SH-SY5Y (cell line): ENCODE results near the gene SMTNL2.

Source experiments
- GATA2 ChIP-seq: IDR thresholded peaks from 2 replicates; pipeline ENCODE4 v1.6.1; 2011; ENCODE audit warnings: mild to moderate bottlenecking, low read depth, low read length
- GATA3 ChIP-seq: IDR thresholded peaks from 2 replicates; pipeline ENCODE4 v1.6.1; 2011; ENCODE audit warnings: low read depth, mild to moderate bottlenecking, low read length, moderate library complexity

Gene SMTNL2

DNA sequence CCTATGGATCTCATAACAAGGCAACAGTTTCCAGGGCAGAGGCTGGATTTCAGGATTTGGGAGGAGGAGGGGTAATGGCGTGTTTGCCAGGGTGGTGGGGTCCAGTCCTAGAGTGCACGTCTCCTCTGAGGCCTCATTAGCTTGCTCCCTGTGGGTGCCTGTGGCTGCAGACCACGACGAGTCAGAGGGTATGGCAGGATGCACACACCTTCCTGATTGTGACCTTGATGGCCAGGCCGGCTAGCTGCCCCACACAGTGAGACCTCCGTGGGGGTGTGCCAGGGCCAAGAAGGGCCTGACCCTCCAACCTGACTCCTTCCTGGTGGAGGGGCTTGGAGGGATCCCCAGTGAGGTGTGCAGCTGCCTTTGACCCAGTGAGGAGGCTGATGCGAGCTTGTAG is 4.0 kb upstream of the SMTNL2 start:
- TF ChIP-seq GATA3: no peak
- no peak for TF ChIP-seq GATA2

DNA sequence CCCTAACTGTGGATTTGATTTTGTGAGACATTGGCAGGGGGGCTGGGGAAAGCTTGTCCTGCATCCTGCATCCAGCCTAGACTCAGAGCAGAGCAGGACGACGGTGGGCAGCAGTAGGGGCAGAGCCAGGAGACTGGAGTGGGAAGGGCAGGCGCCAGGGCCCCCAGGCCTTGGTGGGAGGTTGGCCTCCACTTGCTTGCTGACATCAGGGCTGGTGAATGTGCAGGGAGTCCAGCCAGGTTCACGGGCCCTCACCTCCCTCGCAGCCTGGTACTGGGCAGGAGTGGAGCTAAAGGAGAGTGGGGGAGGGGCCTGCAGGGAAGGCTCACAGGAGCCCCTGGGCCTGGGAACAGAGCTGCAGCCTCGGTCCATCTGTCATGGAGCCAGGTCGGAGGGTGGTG is 2.2 kb upstream of the SMTNL2 start:
- TF ChIP-seq GATA3: no peak
- TF ChIP-seq GATA2: no peak

DNA sequence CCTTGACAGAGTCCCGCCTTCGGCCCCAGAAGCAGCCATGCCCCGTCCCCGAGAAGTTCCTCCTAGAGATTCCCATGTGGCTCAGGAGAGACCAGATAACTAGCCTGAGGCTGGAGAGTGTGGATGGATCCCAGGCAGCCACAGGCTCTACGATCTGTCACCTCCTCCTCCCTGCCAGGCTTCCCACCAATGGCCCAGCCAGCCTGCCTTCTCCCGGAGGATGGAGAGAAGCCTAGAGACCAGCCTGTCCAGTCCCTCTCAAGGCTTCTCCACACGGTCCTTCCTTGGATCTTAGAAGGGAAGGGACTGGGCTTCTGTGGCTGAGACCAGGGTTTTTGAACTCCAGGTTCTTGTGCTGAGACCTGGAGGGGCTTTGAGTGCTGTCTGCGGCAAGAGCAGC is 1.6 kb upstream of the SMTNL2 start:
- no peak for TF ChIP-seq GATA2
- no peak for TF ChIP-seq GATA3

DNA sequence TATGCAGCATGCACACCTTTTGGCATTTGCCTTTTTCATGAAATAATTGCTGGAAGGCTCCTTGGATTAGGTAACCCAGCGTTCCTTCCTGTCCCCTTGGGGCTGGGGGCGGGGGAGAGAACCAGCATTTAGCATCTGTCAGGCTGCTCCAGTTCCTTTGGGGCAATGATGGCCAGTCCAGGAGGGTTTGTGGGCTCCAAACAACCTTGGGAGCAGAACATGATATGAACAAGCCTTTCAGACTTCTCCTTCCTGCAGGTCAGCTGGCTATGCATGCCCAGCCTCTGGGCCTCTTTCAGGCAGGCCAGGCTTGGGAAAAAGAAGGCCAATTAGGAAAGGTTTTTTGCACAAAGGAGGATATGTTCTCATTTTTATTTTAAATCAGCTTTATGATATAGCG is 1.1 kb upstream of the SMTNL2 start:
- TF ChIP-seq GATA2: no peak
- no peak for TF ChIP-seq GATA3

DNA sequence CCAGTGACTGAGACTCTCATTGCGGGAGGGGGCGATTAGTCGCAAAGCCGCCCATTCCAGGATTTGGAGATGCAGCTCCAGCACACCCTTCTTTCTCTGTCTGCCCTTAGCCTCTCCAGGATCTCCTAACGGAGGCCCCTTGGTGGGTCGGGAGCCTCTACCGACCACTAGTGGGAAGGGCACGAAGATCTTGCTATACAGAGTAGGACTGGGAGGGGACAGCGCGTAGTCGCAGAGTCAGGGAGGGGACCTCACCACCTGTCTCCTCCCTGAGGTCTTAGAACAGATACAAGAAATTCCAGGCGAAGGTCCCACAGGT is 588 bp upstream of the SMTNL2 start:
- no peak for TF ChIP-seq GATA3
- no peak for TF ChIP-seq GATA2

DNA sequence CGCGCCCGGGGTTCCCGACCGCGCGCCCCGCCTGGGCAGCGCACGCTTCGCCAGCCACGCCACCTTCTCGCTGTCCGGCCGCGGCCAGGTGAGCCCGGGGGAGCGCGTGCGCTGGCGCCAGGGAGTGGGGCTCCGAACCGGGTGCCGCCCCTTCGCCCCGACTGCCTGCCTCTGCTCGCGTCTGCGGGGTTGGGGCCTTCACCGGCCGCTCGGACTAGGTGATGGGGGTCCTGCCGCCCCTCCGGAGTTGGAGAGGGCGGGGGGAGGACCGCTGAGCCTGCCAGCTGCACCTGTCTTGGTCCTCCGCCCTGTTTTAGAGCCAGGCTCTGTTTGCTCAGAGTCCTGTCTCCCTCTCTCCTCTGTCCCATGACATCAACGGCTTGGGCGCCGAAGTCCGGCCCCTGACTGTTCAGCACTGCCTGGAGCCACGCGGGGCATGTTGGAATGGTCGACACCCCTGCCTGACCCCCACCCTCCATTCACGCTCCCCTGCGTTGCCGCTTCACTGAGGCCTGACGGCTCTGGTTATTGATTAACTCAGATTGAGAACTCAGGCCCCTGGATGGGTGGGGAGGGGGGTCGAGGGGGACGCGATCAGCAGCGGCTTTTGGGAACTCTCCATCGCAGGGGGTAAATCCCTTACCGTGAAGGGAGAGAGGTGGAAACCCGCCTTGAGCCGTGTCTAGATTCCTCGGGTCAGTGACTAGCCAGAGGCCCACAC is 748 bp downstream of the SMTNL2 start:
- TF ChIP-seq GATA3 (no peak), GATA2 (no peak)

DNA sequence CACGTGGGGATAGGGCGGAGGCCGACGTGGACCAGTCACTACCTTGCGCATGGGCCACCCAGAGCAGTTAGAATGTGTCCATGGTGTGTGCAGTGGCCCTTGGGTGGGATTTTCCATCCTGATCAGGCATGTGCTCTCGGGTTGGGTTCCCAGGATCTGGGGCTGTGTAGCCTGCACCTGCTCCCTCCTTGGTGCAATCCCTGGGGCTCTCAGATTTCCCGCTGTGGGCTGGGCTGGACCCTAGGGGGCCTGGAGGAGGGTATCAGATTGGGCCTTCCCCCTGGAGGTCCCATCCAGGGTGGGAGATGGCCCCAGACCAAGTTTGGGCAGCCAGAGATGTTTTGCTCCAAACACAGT is 1.3 kb downstream of the SMTNL2 start:
- no peak for TF ChIP-seq GATA3

DNA sequence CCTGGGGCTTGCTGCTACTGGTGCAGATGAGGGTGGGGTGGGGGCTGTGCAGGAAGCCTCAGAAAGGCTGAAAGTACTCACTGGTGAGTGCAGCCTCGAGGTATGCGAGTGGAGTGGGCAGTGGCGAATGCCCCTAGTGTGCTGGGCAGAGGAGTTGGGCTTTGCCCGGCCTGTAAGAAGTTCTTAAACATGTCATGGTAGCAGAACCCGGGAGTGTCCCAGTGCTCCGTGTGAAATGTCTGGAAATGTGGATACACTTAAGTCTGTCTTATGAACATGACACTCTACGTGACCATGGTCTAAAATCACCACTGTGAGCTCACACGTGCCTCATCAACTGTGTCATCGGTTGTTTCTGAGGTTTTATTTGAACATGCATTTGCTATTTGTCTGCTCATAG is 1.7 kb downstream of the SMTNL2 start:
- TF ChIP-seq GATA3 (no peak), GATA2 (no peak)

DNA sequence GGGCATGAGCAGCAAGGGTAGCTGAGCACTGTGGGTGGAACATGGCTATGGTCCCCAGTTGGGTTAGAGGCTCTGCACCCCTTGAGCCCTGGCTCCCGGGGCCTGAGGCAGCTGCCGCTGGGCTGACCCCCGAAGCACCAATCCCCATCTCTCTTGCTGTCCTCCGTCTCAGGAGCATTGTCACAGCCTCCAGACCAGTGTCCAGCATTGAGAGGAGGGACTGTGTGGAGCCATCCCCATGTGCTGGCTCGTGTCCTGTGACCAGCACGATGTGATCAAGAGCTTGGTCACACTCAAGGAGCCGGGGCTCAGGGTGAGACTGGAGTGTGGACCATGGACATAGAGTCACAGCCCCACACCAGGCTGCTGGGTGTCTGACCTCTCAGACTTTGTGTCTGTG is 2.9 kb downstream of the SMTNL2 start:
- TF ChIP-seq GATA3 (no peak), GATA2 (no peak)

DNA sequence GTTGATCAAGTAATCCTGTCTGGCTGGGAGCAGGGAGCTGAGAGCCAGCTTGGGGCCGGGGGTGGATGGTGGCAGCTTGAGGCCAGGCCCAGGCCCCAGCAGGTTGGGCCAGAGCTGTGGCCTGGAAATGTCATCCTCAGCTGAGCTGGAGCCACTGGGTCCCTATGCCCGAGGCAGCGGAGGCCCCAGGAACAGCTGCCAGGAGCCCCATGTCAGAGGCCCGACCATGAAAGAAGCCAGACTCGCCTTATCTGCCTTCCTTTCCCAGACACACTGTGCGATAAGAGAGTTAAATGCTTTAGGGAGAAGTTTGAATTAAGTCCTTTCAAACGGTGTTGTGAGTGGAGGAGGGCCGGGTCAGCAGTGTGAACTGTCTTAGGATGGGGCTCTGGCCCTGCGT is 3.5 kb downstream of the SMTNL2 start:
- TF ChIP-seq GATA2 (peak; percentile 99), GATA3 (no peak; the same call in 1 of the 2 replicates)

DNA sequence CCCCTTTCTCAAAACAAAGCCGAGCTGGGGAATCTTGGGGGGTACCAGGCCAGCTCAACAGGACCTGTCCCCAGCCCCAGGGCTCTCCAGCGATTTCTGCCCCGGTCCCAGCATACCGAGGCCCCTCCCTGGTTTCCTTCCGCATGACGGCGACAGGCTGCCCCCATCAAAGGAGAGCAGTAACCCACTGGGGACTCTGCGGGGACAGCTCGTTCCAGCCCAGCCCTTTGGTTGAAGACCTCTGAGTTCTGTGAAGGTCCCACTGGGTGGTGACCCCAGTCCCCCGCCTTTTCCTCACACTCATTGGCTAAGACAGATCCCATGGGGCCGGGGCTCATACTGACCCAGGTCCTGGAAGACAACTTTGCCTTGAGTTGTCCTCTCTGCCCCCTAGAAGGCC is 4.1 kb downstream of the SMTNL2 start:
- no peak for TF ChIP-seq GATA3
- no peak for TF ChIP-seq GATA2

DNA sequence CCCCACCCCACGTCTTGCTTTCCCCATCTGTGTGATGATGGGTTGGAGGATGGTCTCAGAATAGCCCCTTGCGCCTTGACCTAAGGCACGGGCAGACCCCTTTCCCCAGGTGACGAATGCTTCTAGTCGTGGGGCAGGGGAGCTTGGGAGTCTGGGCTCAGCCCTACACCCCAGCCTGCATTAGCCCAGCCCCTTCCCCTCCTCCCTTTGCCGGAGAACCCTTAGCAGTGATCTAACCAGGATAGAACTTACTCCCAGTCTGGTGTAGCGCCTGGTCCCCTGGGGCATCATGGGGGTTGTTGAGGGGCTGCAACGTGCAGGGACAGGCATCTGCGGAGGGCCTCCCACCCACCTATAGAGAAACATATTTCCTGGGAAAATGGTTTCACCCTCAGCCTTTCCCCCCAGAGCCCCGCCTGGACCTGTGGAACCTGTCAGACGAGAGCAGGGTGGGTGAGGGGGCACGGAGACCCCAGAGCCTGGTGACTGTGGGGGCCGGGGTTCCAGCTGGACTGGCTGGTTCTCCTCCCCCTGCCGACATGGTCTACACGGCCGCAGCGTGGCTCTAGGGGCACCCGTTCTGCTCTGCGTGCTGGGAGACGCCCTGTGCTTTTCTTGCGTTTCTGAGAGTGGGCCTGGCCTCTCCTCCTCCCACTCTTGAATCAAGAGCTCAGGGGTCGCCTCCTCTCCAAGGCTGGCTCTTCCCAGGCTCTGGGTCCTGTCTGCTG is 4.7 kb downstream of the SMTNL2 start:
- TF ChIP-seq GATA3: no peak

DNA sequence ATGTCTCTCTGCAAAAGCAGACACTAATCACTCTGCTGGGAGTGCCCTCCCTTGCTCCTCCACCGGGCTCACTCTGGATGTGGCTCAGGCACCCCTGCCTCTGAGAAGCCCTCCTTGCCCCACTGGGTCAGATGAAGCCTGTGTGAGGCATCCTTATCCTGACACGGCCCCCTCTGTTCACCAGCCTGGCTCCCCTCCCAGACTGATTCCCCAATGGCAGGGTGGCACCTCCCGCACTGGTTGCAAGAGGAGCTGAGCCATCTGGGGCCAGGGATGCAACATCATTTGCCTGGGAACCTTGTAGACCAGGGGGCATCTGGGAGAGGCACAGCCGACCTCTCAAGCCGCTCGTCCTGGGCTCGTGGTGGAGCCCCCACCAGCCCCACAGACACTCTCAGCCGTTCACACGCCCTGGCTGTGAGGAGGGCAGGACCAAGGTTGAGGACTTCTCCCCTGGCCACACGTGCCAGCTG is 6.7 kb downstream of the SMTNL2 start:
- TF ChIP-seq GATA3 (no peak), GATA2 (no peak)

DNA sequence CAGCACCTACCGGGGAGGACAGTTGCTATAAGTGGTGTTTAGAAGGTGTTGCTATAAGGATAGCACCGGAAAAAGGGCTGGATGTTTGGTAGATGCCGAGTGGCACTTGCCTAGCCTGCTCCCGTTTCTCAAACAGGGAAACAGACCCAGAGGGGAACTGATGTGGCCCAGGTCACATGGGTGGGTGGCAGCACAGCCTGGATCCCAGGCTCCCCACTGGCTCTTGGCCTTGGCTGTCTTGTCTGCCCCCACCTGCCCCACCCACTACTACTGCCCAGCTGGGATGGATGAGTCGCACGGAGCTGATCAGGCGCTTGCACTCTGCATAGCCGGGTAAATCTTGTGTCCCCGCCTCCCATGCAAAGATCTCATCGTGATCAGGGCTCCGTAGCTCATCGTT is 7.2 kb downstream of the SMTNL2 start:
- no peak for TF ChIP-seq GATA3
- no peak for TF ChIP-seq GATA2

DNA sequence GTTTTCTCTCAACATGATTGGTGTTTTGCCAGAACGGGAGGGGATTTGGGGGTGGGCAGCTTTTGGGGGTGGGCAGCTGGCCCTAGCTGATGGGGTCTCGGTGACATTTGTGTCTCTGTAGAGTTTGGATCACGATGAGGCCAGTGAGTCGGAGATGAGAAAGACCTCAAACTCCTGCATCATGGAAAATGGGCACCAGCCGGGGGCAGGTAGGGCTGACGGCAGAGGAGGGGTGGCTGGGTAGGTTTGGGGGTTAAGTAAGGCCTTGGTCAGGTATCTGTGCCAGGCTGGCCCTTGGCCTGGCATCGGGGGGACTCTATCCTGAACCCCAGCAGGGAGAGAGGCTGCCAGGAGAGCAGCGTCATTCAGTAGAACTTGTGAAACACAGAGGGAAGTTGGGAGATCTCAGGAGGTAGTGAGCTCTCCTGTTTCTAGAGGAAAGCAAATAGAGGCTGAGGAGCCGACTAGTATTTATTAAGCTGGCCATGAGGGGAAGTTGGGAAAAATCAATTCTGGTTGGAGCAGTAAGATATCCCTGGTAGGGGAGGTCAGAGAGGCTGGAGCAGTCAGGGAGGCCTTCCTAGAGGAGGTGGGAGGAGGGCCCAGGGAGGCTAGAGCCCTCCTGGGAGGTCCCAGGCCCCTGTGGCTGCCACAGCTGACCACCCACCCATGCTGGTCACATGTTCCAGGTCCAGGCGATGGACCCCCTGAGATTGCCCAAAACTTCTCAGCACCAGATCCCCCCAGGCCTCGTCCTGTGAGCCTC is 8.1 kb downstream of the SMTNL2 start:
- no peak for TF ChIP-seq GATA3
- no peak for TF ChIP-seq GATA2

DNA sequence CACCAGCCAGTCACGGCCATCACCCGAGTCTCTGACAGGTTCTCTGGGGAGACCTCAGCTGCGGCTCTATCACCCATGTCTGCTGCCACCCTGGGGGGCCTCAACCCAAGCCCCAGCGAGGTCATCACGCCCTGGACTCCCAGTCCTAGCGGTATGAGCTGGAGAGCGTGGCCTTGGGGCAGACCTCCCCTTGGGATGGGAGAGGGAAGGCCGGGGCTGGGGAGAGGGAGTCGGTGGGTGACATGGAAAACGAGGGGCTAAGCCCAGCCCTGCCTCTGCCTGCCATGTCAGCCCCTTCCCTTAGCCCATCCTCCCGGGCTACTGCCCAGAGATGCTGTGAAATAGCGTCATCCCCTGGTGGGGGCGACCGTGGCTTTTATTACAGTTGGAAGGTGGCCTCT is 8.7 kb downstream of the SMTNL2 start:
- TF ChIP-seq GATA2: no peak
- TF ChIP-seq GATA3: no peak
